ENCODE measurements around the gene INSYN2B. TPM values are rescaled to one million over a fixed set of nuclear protein-coding genes. Genes with fewer than 3 reads are reported as not detected.

The INSYN2B gene
- total and polyA plus RNA-seq, 2 of the 8 experiments (the other 6 are each of a cell fraction or from before 2014, with no cell fraction given), result not detected

- Histone ChIP-seq H2AFZ (ENCODE audit: low read length) (no peak overlapping the region), H3K23ac (ENCODE audit: insufficient read length) (no peak overlapping the region), H3K4me2 (ENCODE audit: insufficient read depth in 1 of 2, low read depth in 2 of 2, low read length in 2 of 2) (no peak overlapping the region), H4K5ac (ENCODE audit: insufficient read length, low read depth, low read length) (no peak overlapping the region), H3K27ac (ENCODE audit: low read depth, low read length) (no peak overlapping the region), H2BK5ac (ENCODE audit: low read depth, low read length) (no peak overlapping the region), H3K27me3 (replicated peaks in 1 of 4; ENCODE audit: control insufficient read depth in 3 of 4, extremely low read depth in 1 of 4, insufficient read depth in 3 of 4, low read length in 3 of 4) (no peaks in the 10 kb centered on the region), H2BK120ac (replicated peaks; ENCODE audit: low read depth, low read length) (no peak overlapping the region), H2BK20ac (ENCODE audit: low read length) (no peak overlapping the region), H3K36me3 (ENCODE audit: control insufficient read depth in 2 of 4, insufficient read depth in 4 of 4, low read length in 3 of 4) (no peaks in the 10 kb centered on the region), H3K23me2 (ENCODE audit: low read depth, low read length) (no peaks in the 10 kb centered on the region), H3K4ac (replicated peaks; ENCODE audit: insufficient read length, low read depth, low read length) (no peak overlapping the region), H3K18ac (ENCODE audit: extremely low read depth, low read length) (no peak overlapping the region), H2AK5ac (ENCODE audit: low read depth, low read length) (no peak overlapping the region), H2BK15ac (ENCODE audit: low read length) (no peak overlapping the region), H3K9ac (replicated peaks in 1 of 4; ENCODE audit: extremely low read depth in 1 of 4, low read depth in 3 of 4, low read length in 3 of 4) (no peak overlapping the region), H3K79me1 (ENCODE audit: low read depth, low read length) (no peaks in the 10 kb centered on the region), H3K9me3 (ENCODE audit: insufficient read depth in 2 of 2, low read depth in 1 of 2, low read length in 1 of 2) (no peaks in the 10 kb centered on the region), H3K56ac (replicated peaks; ENCODE audit: insufficient read length, low read depth, low read length) (no peak overlapping the region), H4K91ac (replicated peaks; ENCODE audit: insufficient read length, low read length) (no peak overlapping the region), H2BK12ac (ENCODE audit: low read depth, low read length) (no peak overlapping the region), H3K4me1 (replicated peaks in 1 of 4; ENCODE audit: control insufficient read depth in 3 of 4, insufficient read depth in 4 of 4, low read length in 3 of 4) (no peaks in the 10 kb centered on the region), H4K8ac (ENCODE audit: extremely low read depth, insufficient read depth, low read length) (no peak overlapping the region), H3K79me2 (ENCODE audit: control insufficient read depth in 1 of 2, insufficient read depth in 2 of 2, low read length in 2 of 2) (no peaks in the 10 kb centered on the region), H4K20me1 (replicated peaks in 1 of 2; ENCODE audit: control insufficient read depth in 1 of 2, insufficient read depth in 2 of 2, low read length in 2 of 2) (no peaks in the 10 kb centered on the region), H3K14ac (ENCODE audit: insufficient read length) (no peak overlapping the region), H3K4me3 (ENCODE audit: extremely low read depth in 1 of 4, insufficient read depth in 2 of 4, low read depth in 3 of 4, low read length in 4 of 4) (no peak overlapping the region)
- WGBS, 2 experiments (ENCODE audit: extremely low coverage in 1 of 2, insufficient coverage in 1 of 2, insufficient read length in 1 of 2, insufficient replicate concordance in 2 of 2, low coverage in 1 of 2, low lambda C conversion rate in 2 of 2, missing lambda C conversion rate in 1 of 2), result 90% methylated on average over 4 of the region's 4 CpGs; no CpG with 5 or more reads in 1 of the 2 experiments
- ChIA-PET POLR2A (ENCODE audit: partially characterized antibody) (no interaction called here), CTCF (ENCODE audit: partially characterized antibody) (no interaction called here)
- DNase-seq (ENCODE audit: low read depth in 1 of 2, low spot score in 2 of 2) (no peak), FAIRE-seq (no peak)
- no peak for TF ChIP-seq MAX (IDR thresholded peaks at IDR 0.05)
- TF ChIP-seq MAFK (IDR thresholded peaks at IDR 0.05; ENCODE audit: low read depth, low read length), result no peak
- no peak for TF ChIP-seq BRCA1 (IDR thresholded peaks at IDR 0.05; ENCODE audit: low read depth, low read length)
- TF ChIP-seq SAP30 (IDR thresholded peaks at IDR 0.05; ENCODE audit: insufficient read depth, insufficient replicate concordance, low read length), result no peak
- TF ChIP-seq KDM5A (IDR thresholded peaks at IDR 0.05; ENCODE audit: low read length), result no peak
- TF ChIP-seq POLR2A (IDR thresholded peaks at IDR 0.05; ENCODE audit: control extremely low read depth in 1 of 2, low read depth in 2 of 2, low read length in 2 of 2), result no peak
- no peak for TF ChIP-seq HDAC2 (IDR thresholded peaks at IDR 0.05; ENCODE audit: borderline replicate concordance in 1 of 2, low read depth in 2 of 2, low read length in 2 of 2)
Observed at GRCh38 chr5:169889572-169889971, 90.7 kb downstream of the INSYN2B start.
